PFSK-1 (cell line): ENCODE measurements around the gene MSGN1.

Source experiments
- FOXP2 ChIP-seq: optimal IDR thresholded peaks from 2 replicates; pipeline ENCODE3; 2011; ENCODE audit warnings: borderline replicate concordance, control low read depth, inconsistent platforms; ENCODE audit not compliant: insufficient read depth; ENCODE audit errors: extremely low read length, extremely low read depth
- POLR2AphosphoS5 ChIP-seq: IDR thresholded peaks from 2 replicates; pipeline ENCODE4 v1.6.1; 2012; ENCODE audit warnings: low read depth, mild to moderate bottlenecking, control low read depth, low read length, moderate library complexity
- SIN3A ChIP-seq: IDR thresholded peaks from 2 replicates; pipeline ENCODE4 v1.6.1; 2012; ENCODE audit warnings: mild to moderate bottlenecking, low read length, moderate library complexity, borderline replicate concordance; ENCODE audit not compliant: insufficient read depth
- TAF1 ChIP-seq: IDR thresholded peaks from 2 replicates; pipeline ENCODE4 v1.6.1; 2012; ENCODE audit warnings: low read length, control low read depth, borderline replicate concordance; ENCODE audit not compliant: insufficient read depth
- TF ChIP-seq, protein P1 (sequence below), 2 experiments: IDR thresholded peaks; 2 replicates each; pipeline versions ENCODE4 v1.6.1 to v1.8.0; 2011 to 2012; ENCODE audit warnings: low read depth in 2 of 2, low read length in 2 of 2, control low read depth in 1 of 2, inconsistent platforms in 1 of 2, mild to moderate bottlenecking in 1 of 2, moderate library complexity in 1 of 2; ENCODE audit not compliant: insufficient read depth in 1 of 2

MSGN1 gene

DNA sequence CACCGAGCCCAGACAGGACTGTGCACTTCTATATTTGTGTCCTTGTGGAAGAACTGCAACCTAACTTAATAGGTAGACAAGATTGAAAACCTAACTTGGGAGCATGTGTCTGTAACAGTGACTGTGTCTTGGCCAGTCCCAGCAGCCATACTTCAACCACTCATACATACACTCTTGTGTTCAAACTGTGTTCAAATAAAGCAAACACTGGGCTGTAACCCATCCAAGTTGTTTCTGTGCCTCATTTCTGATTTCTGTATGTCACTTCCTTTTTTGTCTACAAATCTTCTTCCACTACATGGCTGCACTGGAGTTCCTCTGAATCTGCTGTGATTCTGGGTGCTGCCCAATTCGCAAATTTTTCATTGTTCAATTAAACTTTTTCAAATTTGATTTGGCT is 31.0 kb downstream of the MSGN1 start:
- TF ChIP-seq SIN3A: no peak
- TF ChIP-seq TAF1: no peak
- no peak for TF ChIP-seq FOXP2
- TF ChIP-seq, protein P1, sequence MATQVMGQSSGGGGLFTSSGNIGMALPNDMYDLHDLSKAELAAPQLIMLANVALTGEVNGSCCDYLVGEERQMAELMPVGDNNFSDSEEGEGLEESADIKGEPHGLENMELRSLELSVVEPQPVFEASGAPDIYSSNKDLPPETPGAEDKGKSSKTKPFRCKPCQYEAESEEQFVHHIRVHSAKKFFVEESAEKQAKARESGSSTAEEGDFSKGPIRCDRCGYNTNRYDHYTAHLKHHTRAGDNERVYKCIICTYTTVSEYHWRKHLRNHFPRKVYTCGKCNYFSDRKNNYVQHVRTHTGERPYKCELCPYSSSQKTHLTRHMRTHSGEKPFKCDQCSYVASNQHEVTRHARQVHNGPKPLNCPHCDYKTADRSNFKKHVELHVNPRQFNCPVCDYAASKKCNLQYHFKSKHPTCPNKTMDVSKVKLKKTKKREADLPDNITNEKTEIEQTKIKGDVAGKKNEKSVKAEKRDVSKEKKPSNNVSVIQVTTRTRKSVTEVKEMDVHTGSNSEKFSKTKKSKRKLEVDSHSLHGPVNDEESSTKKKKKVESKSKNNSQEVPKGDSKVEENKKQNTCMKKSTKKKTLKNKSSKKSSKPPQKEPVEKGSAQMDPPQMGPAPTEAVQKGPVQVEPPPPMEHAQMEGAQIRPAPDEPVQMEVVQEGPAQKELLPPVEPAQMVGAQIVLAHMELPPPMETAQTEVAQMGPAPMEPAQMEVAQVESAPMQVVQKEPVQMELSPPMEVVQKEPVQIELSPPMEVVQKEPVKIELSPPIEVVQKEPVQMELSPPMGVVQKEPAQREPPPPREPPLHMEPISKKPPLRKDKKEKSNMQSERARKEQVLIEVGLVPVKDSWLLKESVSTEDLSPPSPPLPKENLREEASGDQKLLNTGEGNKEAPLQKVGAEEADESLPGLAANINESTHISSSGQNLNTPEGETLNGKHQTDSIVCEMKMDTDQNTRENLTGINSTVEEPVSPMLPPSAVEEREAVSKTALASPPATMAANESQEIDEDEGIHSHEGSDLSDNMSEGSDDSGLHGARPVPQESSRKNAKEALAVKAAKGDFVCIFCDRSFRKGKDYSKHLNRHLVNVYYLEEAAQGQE (IDR thresholded peaks at IDR 0.05; ENCODE audit: insufficient read depth in 1 of 2, low read depth in 2 of 2, low read length in 2 of 2): no peak
- no peak for TF ChIP-seq POLR2AphosphoS5

DNA sequence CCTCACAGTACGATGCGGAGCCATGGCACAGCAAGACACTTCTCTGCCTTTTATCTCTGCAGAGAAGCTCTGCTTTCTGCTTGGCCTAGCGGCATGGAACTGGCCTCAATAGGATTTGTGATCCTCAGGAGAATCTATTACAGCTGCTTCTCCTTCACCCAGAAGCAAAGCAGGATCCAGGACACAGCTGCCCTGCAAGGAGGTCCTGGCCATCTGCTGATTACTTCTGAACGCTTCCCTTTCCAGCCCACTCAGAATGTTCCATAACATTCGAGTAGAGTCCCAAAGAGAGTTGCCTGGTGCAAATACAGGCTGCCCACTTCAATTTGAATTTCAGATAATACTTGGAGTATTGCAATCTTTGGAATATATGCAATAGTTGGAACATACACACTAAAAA is 33.0 kb downstream of the MSGN1 start:
- TF ChIP-seq TAF1 (no peak), FOXP2 (no peak), SIN3A (no peak), POLR2AphosphoS5 (no peak)
- TF ChIP-seq, protein P1 (IDR thresholded peaks at IDR 0.05; ENCODE audit: insufficient read depth in 1 of 2, low read depth in 2 of 2, low read length in 2 of 2): no peak

DNA sequence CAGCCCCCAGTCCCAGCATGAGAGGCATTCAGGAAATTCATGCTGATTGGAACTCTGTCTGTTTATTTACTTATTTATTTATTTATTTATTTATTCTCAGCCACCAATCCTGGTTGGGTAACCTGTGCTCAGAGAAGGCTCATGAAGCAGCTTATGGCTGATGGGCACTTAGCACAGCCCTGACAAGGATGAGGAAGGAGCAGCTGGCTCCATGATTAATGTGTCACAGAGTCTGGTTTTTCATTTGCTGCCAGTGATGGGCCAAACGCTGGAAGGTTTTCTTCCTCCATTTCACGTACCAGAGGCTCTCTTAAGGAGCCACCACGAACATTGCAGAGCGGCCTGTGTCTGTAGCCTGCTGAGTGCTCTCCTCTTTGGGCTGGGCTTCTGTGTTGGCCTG is 33.9 kb downstream of the MSGN1 start:
- TF ChIP-seq SIN3A (no peak), FOXP2 (no peak)

DNA sequence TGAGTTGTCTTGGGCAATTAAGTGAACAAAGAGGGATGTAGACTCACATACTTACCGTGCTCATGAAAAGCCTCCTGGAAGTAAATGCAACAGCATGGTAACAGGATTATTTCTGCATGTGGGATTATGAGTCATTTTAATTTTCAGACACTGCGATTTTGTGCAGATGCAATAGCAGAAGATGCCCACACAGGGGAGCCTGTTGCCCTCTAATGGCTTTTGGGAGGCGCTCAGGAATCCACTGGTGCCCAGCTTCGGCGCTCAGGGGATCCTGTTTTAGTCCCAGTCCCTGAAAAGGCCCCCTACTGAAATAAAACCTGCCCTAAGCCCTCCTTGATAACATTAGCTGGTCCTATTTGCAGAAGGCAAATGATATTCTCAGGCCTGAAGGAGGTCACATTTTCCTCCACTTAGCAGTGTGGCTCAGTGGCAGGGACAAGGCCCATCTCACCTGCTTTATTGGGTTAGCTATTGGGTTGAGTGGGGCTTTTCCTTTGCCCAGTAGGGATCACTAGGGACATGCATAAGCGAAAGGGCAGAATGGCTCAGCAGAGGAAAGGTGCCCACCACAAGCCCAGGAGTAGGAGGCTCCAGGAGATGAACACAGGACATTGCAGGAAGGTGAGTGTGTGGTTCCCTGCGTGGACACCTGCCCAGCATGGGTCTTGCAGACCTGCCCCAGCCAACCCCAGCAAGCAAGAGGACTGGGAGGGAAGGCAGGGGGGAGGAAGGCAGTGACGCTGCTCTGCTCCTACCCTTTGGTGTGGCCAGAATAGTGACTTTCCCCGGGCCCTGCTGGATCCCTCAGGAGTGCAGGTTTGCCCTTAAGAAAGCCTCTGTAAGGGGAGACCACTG is 35.7 kb downstream of the MSGN1 start:
- TF ChIP-seq POLR2AphosphoS5 (no peak), TAF1 (no peak), SIN3A (no peak), FOXP2 (no peak)
- TF ChIP-seq, protein P1 (IDR thresholded peaks at IDR 0.05; ENCODE audit: insufficient read depth in 1 of 2, low read depth in 2 of 2, low read length in 2 of 2): no peak

DNA sequence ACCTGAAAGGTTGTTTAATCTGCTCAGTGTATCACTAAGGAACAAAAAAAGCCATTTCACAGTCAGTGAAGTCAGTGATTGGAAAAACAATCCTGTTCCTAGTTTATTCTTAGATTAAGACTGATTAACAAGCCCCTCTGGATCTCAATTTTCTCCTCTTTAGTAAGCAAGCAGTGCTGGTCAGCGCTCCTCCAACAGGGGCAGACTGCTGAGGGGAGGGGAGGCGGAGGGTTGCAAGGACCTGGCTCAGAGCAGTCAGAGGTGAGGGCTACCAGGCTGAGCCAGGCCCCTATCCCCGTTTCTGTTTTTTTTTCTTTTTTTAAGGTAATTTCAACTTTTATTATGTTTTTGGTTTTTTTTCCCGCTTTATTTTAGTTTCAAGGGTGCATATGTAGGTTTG is 37.5 kb downstream of the MSGN1 start:
- no peak for TF ChIP-seq TAF1
- TF ChIP-seq, protein P1 (IDR thresholded peaks at IDR 0.05; ENCODE audit: insufficient read depth in 1 of 2, low read depth in 2 of 2, low read length in 2 of 2): peak in 1 of 2 experiments; percentile 40; a peak in 1 of 4 replicates
